Fibroblast of lung (primary cell): ENCODE measurements around the gene CLEC17A.
"Not testable (repeated sequence)": the region's sequence is repeated elsewhere in the genome, so short reads cannot be mapped to it uniquely, and the experiment has no call there.

Experiments used
- CTCF ChIP-seq, 2 donors: IDR thresholded peaks in 1 of 2; conservative IDR thresholded peaks in 1 of 2; 1 replicate in 1 of 2; 2 replicates in 1 of 2; pipeline ENCODE4 v1.5.1; 2011 to 2012; ENCODE audit warnings: low read length in 2 of 2, control low read depth in 1 of 2, inconsistent platforms in 1 of 2, low read depth in 1 of 2, mild to moderate bottlenecking in 1 of 2
- EZH2 ChIP-seq: IDR thresholded peaks from 2 replicates; pipeline ENCODE4 v1.5.1; 2012; ENCODE audit warnings: low read length, control low read depth, mild to moderate bottlenecking; ENCODE audit errors: missing control alignments

GRCh38 chr19:14584372-14584771 lies 1.5 kb downstream of the CLEC17A start:
- TF ChIP-seq CTCF (conservative IDR thresholded peaks at IDR 0.05 in 1 of 2, IDR thresholded peaks at IDR 0.05 in 1 of 2; ENCODE audit: low read depth in 1 of 2, low read length in 2 of 2); EZH2: not testable (repeated sequence)
